GM12878 (cell line): Measurements from ENCODE around the gene BRINP2. TPM values are rescaled to one million over a fixed set of nuclear protein-coding genes. Genes with fewer than 3 reads are reported as not detected.

Experiments
- ATAC-seq: fragments of 200-7000 bp; cut with Tn5 transposase; 3 replicates; pipeline ENCODE4 v1.9.1; 2020; ENCODE audit warnings: mild to moderate bottlenecking, moderate library complexity
- BruUV-seq: library from RNA; stranded (reverse); fragments of 400-500 nt; replicated peaks from 2 replicates; lab custom pipeline; 2021; lab: Mats Ljungman, UMichigan
- CTCF ChIA-PET: fragments of 300-600 bp; sonication (Branson Sonifier 250); formaldehyde crosslinking; extraction: SDS; loops from one replicate; lab custom pipeline; 2021; ENCODE audit warnings: inconsistent platforms; lab: Yijun Ruan, JAX
- POLR2A ChIA-PET: fragments of 350-600 bp; formaldehyde crosslinking; extraction: SDS; loops from one replicate; lab custom pipeline; 2021; ENCODE audit warnings: inconsistent platforms; lab: Charles Lee
- RAD21 ChIA-PET: fragments of 300-600 bp; sonication (Branson Sonifier 250); formaldehyde crosslinking; loops from one replicate; lab custom pipeline; 2023; ENCODE audit warnings: antibody characterized with exemption; ENCODE audit not compliant: unreplicated experiment; lab: Charles Lee
- SMC1A ChIA-PET: fragments of 300-600 bp; sonication (Branson Sonifier 250); formaldehyde crosslinking; loops from one replicate; lab custom pipeline; 2023; ENCODE audit not compliant: unreplicated experiment, uncharacterized antibody; lab: Charles Lee
- DNase-seq: peaks from one replicate; pipeline ENCODE4 v3.0.0-alpha.2; 2011; ENCODE audit warnings: low read depth, low spot score
- FAIRE-seq: peaks from 3 replicates; lab custom pipeline; 2011; peaks lifted over from hg19 to GRCh38; lab: Jason Lieb, UNC
- H2AFZ ChIP-seq: 2 replicates; pipeline ENCODE4 v1.6.0; 2011; ENCODE audit warnings: low read depth, low read length, control low read depth; ENCODE audit not compliant: control insufficient read depth
- H3K27ac ChIP-seq: 2 replicates; pipeline ENCODE4 v1.5.1; 2011; ENCODE audit warnings: control low read depth; ENCODE audit not compliant: control insufficient read depth, insufficient read depth
- H3K27me3 ChIP-seq, 2 experiments: replicated peaks in 1 of 2; 2 replicates each; pipeline versions ENCODE4 v1.6.0 to v1.6.1; 2011; ENCODE audit warnings: low read length in 1 of 2; ENCODE audit not compliant: control insufficient read depth in 2 of 2, insufficient read depth in 2 of 2
- H3K36me3 ChIP-seq, 2 experiments: 2 replicates each; pipeline ENCODE4 v1.5.1; 2011; ENCODE audit warnings: low read length in 1 of 2; ENCODE audit not compliant: control insufficient read depth in 2 of 2, insufficient read depth in 2 of 2
- H3K4me1 ChIP-seq: 2 replicates; pipeline ENCODE4 v1.6.1; 2011; ENCODE audit warnings: mild to moderate bottlenecking, low read length, moderate library complexity, mixed read lengths; ENCODE audit not compliant: control insufficient read depth, insufficient read depth
- H3K4me2 ChIP-seq: 2 replicates; pipeline ENCODE4 v1.6.0; 2011; ENCODE audit warnings: control low read depth; ENCODE audit not compliant: control insufficient read depth, insufficient read depth
- H3K4me3 ChIP-seq: fragments of 200-600 bp; sonication (generic); 2 replicates; pipeline ENCODE4 v1.5.1; 2016
- H3K79me2 ChIP-seq: 2 replicates; pipeline ENCODE4 v1.6.0; 2011; ENCODE audit warnings: low read length; ENCODE audit not compliant: control insufficient read depth, insufficient read depth
- H3K9ac ChIP-seq: 2 replicates; pipeline ENCODE4 v1.8.0; 2011; ENCODE audit warnings: low read length, control low read depth, mixed read lengths; ENCODE audit not compliant: control insufficient read depth, insufficient read depth
- H3K9me3 ChIP-seq: replicated peaks from 3 replicates; pipeline ENCODE4 v1.5.1; 2011; ENCODE audit warnings: mild to moderate bottlenecking, low read length; ENCODE audit not compliant: control insufficient read depth, insufficient read depth
- H4K20me1 ChIP-seq: 2 replicates; pipeline ENCODE4 v1.6.0; 2011; ENCODE audit not compliant: control insufficient read depth, insufficient read depth
- CBX3 ChIP-seq: fragments of 200-600 bp; sonication (generic); IDR thresholded peaks from 2 replicates; pipeline ENCODE4 v1.6.1; 2016; ENCODE audit warnings: low read depth, borderline replicate concordance
- IKZF1 ChIP-seq: fragments of 450-650 bp; conservative IDR thresholded peaks from 2 replicates; pipeline ENCODE4 v1.6.1; 2017; ENCODE audit warnings: antibody characterized with exemption, mild to moderate bottlenecking
- KAT2A ChIP-seq: conservative IDR thresholded peaks from 2 replicates; pipeline ENCODE4 v1.6.1; 2011; ENCODE audit warnings: low read depth, low read length; ENCODE audit not compliant: control insufficient read depth
- PAX5 ChIP-seq: IDR thresholded peaks from 2 replicates; pipeline ENCODE4 v1.6.1; 2011; ENCODE audit warnings: low read depth, low read length, borderline replicate concordance
- RBBP5 ChIP-seq: fragments of 200-600 bp; sonication (generic); conservative IDR thresholded peaks from 2 replicates; pipeline ENCODE4 v1.6.1; 2016
- RCOR1 ChIP-seq: conservative IDR thresholded peaks from 2 replicates; pipeline ENCODE4 v1.6.1; 2012; ENCODE audit warnings: low read depth, low read length, improper control_type of control experiment
- RELA ChIP-seq: fragments of 450-650 bp; IDR thresholded peaks from 2 replicates; pipeline ENCODE4 v1.8.0; 2014; ENCODE audit warnings: borderline replicate concordance; ENCODE audit not compliant: partially characterized antibody
- RUNX3 ChIP-seq: IDR thresholded peaks from 2 replicates; pipeline ENCODE4 v1.6.1; 2012; ENCODE audit warnings: low read length, inconsistent platforms
- SIN3A ChIP-seq: IDR thresholded peaks from 2 replicates; pipeline ENCODE4 v1.6.1; 2012; ENCODE audit warnings: low read depth, low read length, improper control_type of control experiment
- SMAD1 ChIP-seq: fragments of 450-650 bp; IDR thresholded peaks from 2 replicates; pipeline ENCODE4 v1.6.1; 2018; ENCODE audit warnings: mild to moderate bottlenecking, low read depth; ENCODE audit not compliant: partially characterized antibody
- TAF1 ChIP-seq: IDR thresholded peaks from 2 replicates; pipeline ENCODE4 v1.6.1; 2011; ENCODE audit warnings: mild to moderate bottlenecking, low read depth, low read length, borderline replicate concordance
- YBX1 ChIP-seq: fragments of 450-650 bp; IDR thresholded peaks from 2 replicates; pipeline ENCODE4 v1.6.1; 2016; ENCODE audit warnings: antibody characterized with exemption
- ZNF207 ChIP-seq: fragments of 450-650 bp; IDR thresholded peaks from 2 replicates; pipeline ENCODE4 v1.6.1; 2014; ENCODE audit warnings: antibody characterized with exemption, mild to moderate bottlenecking, borderline replicate concordance
- ZNF384 ChIP-seq: IDR thresholded peaks from 2 replicates; pipeline ENCODE4 v1.6.1; 2012; ENCODE audit warnings: low read depth, mild to moderate bottlenecking, low read length, improper control_type of control experiment, borderline replicate concordance
- WGBS: methylation state at CpG from one replicate; pipeline ENCODE4 v1.1.6; 2016; ENCODE audit warnings: low lambda C conversion rate; ENCODE audit not compliant: insufficient replicate concordance, insufficient coverage; ENCODE audit errors: missing lambda C conversion rate; 5-methylcytosine and 5-hydroxymethylcytosine counted together
- in situ Hi-C: fragments of 300-500 bp; cut with MboI; formaldehyde crosslinking; loops from 9 replicates; pipeline ENCODE4 v1.14.3; 2018; ENCODE audit warnings: mixed read lengths
- intact Hi-C: fragments of 100-400 bp; cut with micrococcal nuclease; formaldehyde crosslinking; loops from one replicate; pipeline ENCODE4 v1.14.2; 2022; ENCODE audit not compliant: unreplicated experiment
- polyA plus RNA-seq, 11 experiments: library from polyadenylated mRNA; depleted of rRNA in 4 of 11; unstranded in 6 of 11; stranded (reverse) in 5 of 11; fragments of >200 nt; fragmentation: Nextera tagmentation in 4 of 11; fragmentation: Illumina TruSeq in 1 of 11; extraction: Ambion mirVana in 4 of 11; extraction: Trizol in 1 of 11; gene quantifications; 1 replicate in 1 of 11; 2 replicates in 10 of 11; pipeline versions ENCODE4 v1.2.1 to v1.2.3, GENCODE V29; 2011 to 2016; ENCODE audit warnings: inconsistent platforms in 2 of 11, missing spikeins in 2 of 11, low read depth in 1 of 11
- total RNA-seq, 4 experiments: library from RNA; depleted of rRNA in 3 of 4; stranded (reverse); fragments of >200 nt in 3 of 4; fragmentation: Illumina TruSeq in 1 of 4; extraction: Trizol in 1 of 4; gene quantifications; 2 replicates each; pipeline versions ENCODE4 v1.2.1 to v1.2.3, GENCODE V29; 2013 to 2021
- TF ChIP-seq, protein P1 (sequence below): IDR thresholded peaks from 2 replicates; pipeline ENCODE4 v1.6.1; 2012; ENCODE audit warnings: low read length, inconsistent platforms
- TF ChIP-seq, protein P2 (sequence below): IDR thresholded peaks from 2 replicates; pipeline ENCODE4 v1.6.1; 2012; ENCODE audit warnings: low read depth, low read length, improper control_type of control experiment
- TF ChIP-seq, protein P3 (sequence below): fragments of 450-650 bp; IDR thresholded peaks from 2 replicates; pipeline ENCODE4 v1.6.1; 2014; ENCODE audit warnings: mild to moderate bottlenecking
- TF ChIP-seq, protein P4 (sequence below): fragments of 150-350 bp; IDR thresholded peaks from 2 replicates; pipeline ENCODE4 v1.6.1; 2014; ENCODE audit warnings: mild to moderate bottlenecking, low read depth, low read length
- TF ChIP-seq, protein P5 (sequence below): fragments of 450-650 bp; IDR thresholded peaks from 2 replicates; pipeline ENCODE4 v1.6.1; 2016; ENCODE audit warnings: mild to moderate bottlenecking

The BRINP2 gene
- total and polyA plus RNA-seq, 10 of the 15 experiments (the other 5 are each of a cell fraction or from before 2014, with no cell fraction given) = 0.03 TPM; not detected in 9

DNA sequence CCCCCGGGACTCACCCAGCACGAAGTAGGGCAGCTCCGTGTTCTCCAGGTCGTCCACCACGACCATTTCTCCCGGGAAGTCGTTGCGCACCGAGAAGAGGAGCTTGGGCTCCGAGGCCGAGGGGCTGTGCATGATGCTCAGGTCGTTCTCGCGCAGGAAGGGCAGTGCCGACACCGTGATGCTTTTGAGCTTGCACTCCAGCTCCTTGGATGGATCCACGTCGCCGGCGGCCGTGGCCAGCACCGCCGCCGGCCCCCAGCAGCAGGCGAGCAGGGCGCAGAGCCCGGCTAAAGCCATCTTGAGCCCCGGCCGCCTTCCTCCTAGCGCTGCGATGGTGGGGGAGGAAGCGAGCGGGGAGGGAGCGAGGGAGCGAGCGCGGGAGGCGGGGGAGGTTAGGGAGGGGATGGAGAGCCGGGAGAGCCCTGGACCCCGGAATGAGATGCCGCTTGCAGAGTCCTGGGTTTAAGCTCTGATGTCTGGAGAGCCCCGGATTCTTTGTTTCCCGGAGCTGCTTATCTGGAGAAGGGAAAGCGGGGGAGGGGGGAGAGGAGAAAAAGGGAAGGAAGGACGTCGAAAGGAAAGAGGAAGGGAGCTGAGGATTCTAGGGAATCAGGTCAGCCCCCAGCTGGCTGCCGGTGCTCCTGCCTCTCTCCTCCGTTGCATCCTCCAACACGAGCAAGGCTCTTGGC is 6.2 kb upstream of the BRINP2 start, which contains the start of gene ASTN1:
ASTN1 (minus strand) TSS at position 333 of the 689 bp plus-strand sequence; CDS start at position 297, 36 bp downstream.
- ATAC-seq (no peak), DNase-seq (no peak), FAIRE-seq (no peak)
- RAD21 ChIA-PET = no interaction called here
- TF ChIP-seq TAF1 (no peak), RCOR1 (no peak), RELA (no peak), SIN3A (no peak), ZNF384 (no peak), RBBP5 (no peak), KAT2A (no peak), ZNF207 (no peak), YBX1 (no peak), PAX5 (no peak), IKZF1 (no peak), RUNX3 (no peak), CBX3 (no peak), SMAD1 (no peak)
- TF ChIP-seq, protein P1, sequence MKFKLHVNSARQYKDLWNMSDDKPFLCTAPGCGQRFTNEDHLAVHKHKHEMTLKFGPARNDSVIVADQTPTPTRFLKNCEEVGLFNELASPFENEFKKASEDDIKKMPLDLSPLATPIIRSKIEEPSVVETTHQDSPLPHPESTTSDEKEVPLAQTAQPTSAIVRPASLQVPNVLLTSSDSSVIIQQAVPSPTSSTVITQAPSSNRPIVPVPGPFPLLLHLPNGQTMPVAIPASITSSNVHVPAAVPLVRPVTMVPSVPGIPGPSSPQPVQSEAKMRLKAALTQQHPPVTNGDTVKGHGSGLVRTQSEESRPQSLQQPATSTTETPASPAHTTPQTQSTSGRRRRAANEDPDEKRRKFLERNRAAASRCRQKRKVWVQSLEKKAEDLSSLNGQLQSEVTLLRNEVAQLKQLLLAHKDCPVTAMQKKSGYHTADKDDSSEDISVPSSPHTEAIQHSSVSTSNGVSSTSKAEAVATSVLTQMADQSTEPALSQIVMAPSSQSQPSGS = no peak
- TF ChIP-seq, protein P2, sequence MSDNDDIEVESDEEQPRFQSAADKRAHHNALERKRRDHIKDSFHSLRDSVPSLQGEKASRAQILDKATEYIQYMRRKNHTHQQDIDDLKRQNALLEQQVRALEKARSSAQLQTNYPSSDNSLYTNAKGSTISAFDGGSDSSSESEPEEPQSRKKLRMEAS = no peak
- TF ChIP-seq, protein P3, sequence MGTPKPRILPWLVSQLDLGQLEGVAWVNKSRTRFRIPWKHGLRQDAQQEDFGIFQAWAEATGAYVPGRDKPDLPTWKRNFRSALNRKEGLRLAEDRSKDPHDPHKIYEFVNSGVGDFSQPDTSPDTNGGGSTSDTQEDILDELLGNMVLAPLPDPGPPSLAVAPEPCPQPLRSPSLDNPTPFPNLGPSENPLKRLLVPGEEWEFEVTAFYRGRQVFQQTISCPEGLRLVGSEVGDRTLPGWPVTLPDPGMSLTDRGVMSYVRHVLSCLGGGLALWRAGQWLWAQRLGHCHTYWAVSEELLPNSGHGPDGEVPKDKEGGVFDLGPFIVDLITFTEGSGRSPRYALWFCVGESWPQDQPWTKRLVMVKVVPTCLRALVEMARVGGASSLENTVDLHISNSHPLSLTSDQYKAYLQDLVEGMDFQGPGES = no peak
- TF ChIP-seq, protein P4, sequence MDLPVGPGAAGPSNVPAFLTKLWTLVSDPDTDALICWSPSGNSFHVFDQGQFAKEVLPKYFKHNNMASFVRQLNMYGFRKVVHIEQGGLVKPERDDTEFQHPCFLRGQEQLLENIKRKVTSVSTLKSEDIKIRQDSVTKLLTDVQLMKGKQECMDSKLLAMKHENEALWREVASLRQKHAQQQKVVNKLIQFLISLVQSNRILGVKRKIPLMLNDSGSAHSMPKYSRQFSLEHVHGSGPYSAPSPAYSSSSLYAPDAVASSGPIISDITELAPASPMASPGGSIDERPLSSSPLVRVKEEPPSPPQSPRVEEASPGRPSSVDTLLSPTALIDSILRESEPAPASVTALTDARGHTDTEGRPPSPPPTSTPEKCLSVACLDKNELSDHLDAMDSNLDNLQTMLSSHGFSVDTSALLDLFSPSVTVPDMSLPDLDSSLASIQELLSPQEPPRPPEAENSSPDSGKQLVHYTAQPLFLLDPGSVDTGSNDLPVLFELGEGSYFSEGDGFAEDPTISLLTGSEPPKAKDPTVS = no peak
- TF ChIP-seq, protein P5, sequence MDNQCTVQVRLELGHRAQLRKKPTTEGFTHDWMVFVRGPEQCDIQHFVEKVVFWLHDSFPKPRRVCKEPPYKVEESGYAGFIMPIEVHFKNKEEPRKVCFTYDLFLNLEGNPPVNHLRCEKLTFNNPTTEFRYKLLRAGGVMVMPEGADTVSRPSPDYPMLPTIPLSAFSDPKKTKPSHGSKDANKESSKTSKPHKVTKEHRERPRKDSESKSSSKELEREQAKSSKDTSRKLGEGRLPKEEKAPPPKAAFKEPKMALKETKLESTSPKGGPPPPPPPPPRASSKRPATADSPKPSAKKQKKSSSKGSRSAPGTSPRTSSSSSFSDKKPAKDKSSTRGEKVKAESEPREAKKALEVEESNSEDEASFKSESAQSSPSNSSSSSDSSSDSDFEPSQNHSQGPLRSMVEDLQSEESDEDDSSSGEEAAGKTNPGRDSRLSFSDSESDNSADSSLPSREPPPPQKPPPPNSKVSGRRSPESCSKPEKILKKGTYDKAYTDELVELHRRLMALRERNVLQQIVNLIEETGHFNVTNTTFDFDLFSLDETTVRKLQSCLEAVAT = no peak
- Histone ChIP-seq H3K27me3 (peaks cover 0 to 2% of the 10 kb centered on the region in 2 experiments; a peak in 3 of 4 replicates), H3K9ac (no peak within 1 kb of the TSS), H3K79me2 (no peaks in the 10 kb centered on the region), H3K27ac (no peak within 1 kb of the TSS), H2AFZ (no peak within 1 kb of the TSS), H4K20me1 (no peaks in the 10 kb centered on the region), H3K9me3 (no peaks in the 10 kb centered on the region), H3K4me1 (no peaks in the 10 kb centered on the region), H3K4me2 (no peak within 1 kb of the TSS), H3K4me3 (no peak within 1 kb of the TSS), H3K36me3 (no peaks in the 10 kb centered on the region)
- intact Hi-C loops (no loop called here), in situ Hi-C loops (no loop called here)
- BruUV-seq = no TSS peak
- CTCF ChIA-PET = interaction anchor here (2.8 kb wide), 1 partner anchor 18 kb away, joined by 12 read pairs; no protein-coding TSS in a partner anchor
- 9% methylated on average over 35 of the region's 49 CpGs for WGBS
- POLR2A ChIA-PET = no interaction called here
- SMC1A ChIA-PET = no interaction called here
